H1 (cell line): ENCODE data around the gene EXOSC5. TPM values are rescaled to one million over a fixed set of nuclear protein-coding genes. Genes with fewer than 3 reads are reported as not detected.

ENCODE experiments used
- CTCF ChIA-PET: fragments of 300-600 bp; sonication (Branson Sonifier 250); formaldehyde crosslinking; loops from one replicate; lab custom pipeline; 2021; ENCODE audit not compliant: partially characterized antibody; lab: Charles Lee
- POLR2A ChIA-PET: fragments of 300-600 bp; sonication (Branson Sonifier 250); formaldehyde crosslinking; loops from one replicate; lab custom pipeline; 2021; ENCODE audit warnings: inconsistent platforms; ENCODE audit not compliant: partially characterized antibody; lab: Charles Lee
- DNase-seq, 2 experiments: peaks; one replicate each; pipeline versions ENCODE4 v3.0.0 to v3.0.0-alpha.2; 2010 to 2022; ENCODE audit warnings: low spot score in 2 of 2, low read depth in 1 of 2, mixed read lengths in 1 of 2
- FAIRE-seq: peaks from 2 replicates; lab custom pipeline; 2011; peaks lifted over from hg19 to GRCh38; lab: Jason Lieb, UNC
- H2AFZ ChIP-seq: 2 replicates; pipeline ENCODE4 v1.8.1; 2012; ENCODE audit warnings: low read length, inconsistent platforms
- H2AK5ac ChIP-seq: 2 replicates; pipeline ENCODE4 v1.6.1; 2013; ENCODE audit warnings: low read depth, low read length
- H2BK120ac ChIP-seq: replicated peaks from 2 replicates; pipeline ENCODE3; 2013; ENCODE audit warnings: low read depth, low read length, inconsistent platforms
- H2BK12ac ChIP-seq: 2 replicates; pipeline ENCODE4 v1.6.1; 2013; ENCODE audit warnings: low read depth, low read length
- H2BK15ac ChIP-seq: 2 replicates; pipeline ENCODE4 v1.6.1; 2013; ENCODE audit warnings: low read length
- H2BK20ac ChIP-seq: 2 replicates; pipeline ENCODE4 v1.6.1; 2013; ENCODE audit warnings: low read length
- H2BK5ac ChIP-seq: 2 replicates; pipeline ENCODE4 v1.6.1; 2013; ENCODE audit warnings: low read depth, low read length
- H3K14ac ChIP-seq: 2 replicates; pipeline ENCODE4 v1.6.1; 2013; ENCODE audit warnings: inconsistent platforms; ENCODE audit not compliant: insufficient read length
- H3K18ac ChIP-seq: 2 replicates; pipeline ENCODE4 v1.6.1; 2013; ENCODE audit warnings: low read length; ENCODE audit errors: extremely low read depth
- H3K23ac ChIP-seq: 2 replicates; pipeline ENCODE4 v1.6.1; 2013; ENCODE audit warnings: inconsistent platforms; ENCODE audit not compliant: insufficient read length
- H3K23me2 ChIP-seq: 2 replicates; pipeline ENCODE4 v1.6.1; 2013; ENCODE audit warnings: low read depth, low read length
- H3K27ac ChIP-seq: 2 replicates; pipeline ENCODE4 v1.6.1; 2011; ENCODE audit warnings: low read depth, low read length, inconsistent platforms
- H3K27me3 ChIP-seq, 4 experiments: replicated peaks in 1 of 4; 1 replicate in 1 of 4; 2 replicates in 3 of 4; pipeline versions ENCODE4 v1.6.1 to v1.8.1; 2011 to 2013; ENCODE audit warnings: low read length in 3 of 4, mild to moderate bottlenecking in 3 of 4, inconsistent platforms in 2 of 4, mixed read lengths in 2 of 4, moderate library complexity in 1 of 4; ENCODE audit not compliant: control insufficient read depth in 3 of 4, insufficient read depth in 3 of 4; ENCODE audit errors: extremely low read depth in 1 of 4
- H3K36me3 ChIP-seq, 4 experiments: 2 replicates each; pipeline versions ENCODE4 v1.6.1 to v1.8.1; 2011 to 2013; ENCODE audit warnings: mild to moderate bottlenecking in 4 of 4, low read length in 3 of 4, moderate library complexity in 2 of 4, control low read depth in 1 of 4, inconsistent platforms in 1 of 4; ENCODE audit not compliant: insufficient read depth in 4 of 4, control insufficient read depth in 2 of 4
- H3K4ac ChIP-seq: replicated peaks from 2 replicates; pipeline ENCODE3; 2013; ENCODE audit warnings: low read length, low read depth, mixed read lengths, inconsistent platforms; ENCODE audit not compliant: insufficient read length
- H3K4me1 ChIP-seq, 4 experiments: replicated peaks in 1 of 4; 1 replicate in 1 of 4; 2 replicates in 3 of 4; pipeline versions ENCODE4 v1.6.1 to v1.8.1; 2011 to 2013; ENCODE audit warnings: low read length in 3 of 4, inconsistent platforms in 2 of 4, mixed read lengths in 1 of 4; ENCODE audit not compliant: insufficient read depth in 4 of 4, control insufficient read depth in 3 of 4
- H3K4me2 ChIP-seq, 2 experiments: 2 replicates each; pipeline versions ENCODE4 v1.6.1 to v1.8.1; 2011 to 2013; ENCODE audit warnings: low read depth in 2 of 2, low read length in 2 of 2, control low read depth in 1 of 2, inconsistent platforms in 1 of 2, mild to moderate bottlenecking in 1 of 2; ENCODE audit not compliant: insufficient read depth in 1 of 2
- H3K4me3 ChIP-seq, 4 experiments: fragments of 200-600, 300-600 bp in 1 of 4; sonication (generic), shearing (Covaris generic), sonication (Bioruptor Twin) in 1 of 4; 2 replicates each; pipeline versions ENCODE4 v1.5.1 to v1.8.1; 2011 to 2016; ENCODE audit warnings: low read length in 4 of 4, low read depth in 3 of 4, control low read depth in 2 of 4, inconsistent platforms in 2 of 4, mild to moderate bottlenecking in 2 of 4, mixed read lengths in 1 of 4, moderate library complexity in 1 of 4; ENCODE audit not compliant: insufficient read depth in 2 of 4; ENCODE audit errors: extremely low read depth in 1 of 4
- H3K56ac ChIP-seq: replicated peaks from 2 replicates; pipeline ENCODE3; 2013; ENCODE audit warnings: low read depth, mild to moderate bottlenecking, mixed read lengths, low read length, inconsistent platforms; ENCODE audit not compliant: insufficient read length
- H3K79me1 ChIP-seq: 2 replicates; pipeline ENCODE4 v1.6.1; 2013; ENCODE audit warnings: low read depth, low read length, control low read depth
- H3K79me2 ChIP-seq, 2 experiments: 2 replicates each; pipeline versions ENCODE4 v1.6.1 to v1.8.1; 2012 to 2013; ENCODE audit warnings: low read length in 2 of 2, mild to moderate bottlenecking in 2 of 2, inconsistent platforms in 1 of 2; ENCODE audit not compliant: insufficient read depth in 2 of 2, control insufficient read depth in 1 of 2
- H3K9ac ChIP-seq, 4 experiments: replicated peaks in 1 of 4; 1 replicate in 1 of 4; 2 replicates in 3 of 4; pipeline versions ENCODE4 v1.6.1 to v1.8.1; 2011 to 2013; ENCODE audit warnings: low read depth in 3 of 4, low read length in 3 of 4, control low read depth in 2 of 4, mild to moderate bottlenecking in 2 of 4, moderate library complexity in 2 of 4, inconsistent platforms in 1 of 4; ENCODE audit errors: extremely low read depth in 1 of 4
- H3K9me3 ChIP-seq, 2 experiments: 2 replicates each; pipeline versions ENCODE4 v1.6.1 to v1.8.1; 2012 to 2013; ENCODE audit warnings: mild to moderate bottlenecking in 2 of 2, moderate library complexity in 2 of 2, control low read depth in 1 of 2, inconsistent platforms in 1 of 2, low read depth in 1 of 2, low read length in 1 of 2, mixed read lengths in 1 of 2; ENCODE audit not compliant: insufficient read depth in 2 of 2
- H4K20me1 ChIP-seq, 2 experiments: replicated peaks in 1 of 2; 2 replicates each; pipeline versions ENCODE3 to v1.8.1; 2011 to 2013; ENCODE audit warnings: inconsistent platforms in 2 of 2, low read length in 2 of 2, mild to moderate bottlenecking in 1 of 2; ENCODE audit not compliant: insufficient read depth in 2 of 2, control insufficient read depth in 1 of 2
- H4K5ac ChIP-seq: 2 replicates; pipeline ENCODE4 v1.6.1; 2013; ENCODE audit warnings: low read length, low read depth, mixed read lengths, inconsistent platforms; ENCODE audit not compliant: insufficient read length
- H4K8ac ChIP-seq: 2 replicates; pipeline ENCODE4 v1.8.0; 2013; ENCODE audit warnings: mild to moderate bottlenecking, moderate library complexity, low read length, inconsistent platforms; ENCODE audit not compliant: insufficient read depth; ENCODE audit errors: extremely low read depth
- H4K91ac ChIP-seq: replicated peaks from 2 replicates; pipeline ENCODE3; 2013; ENCODE audit warnings: low read length, mixed read lengths, inconsistent platforms; ENCODE audit not compliant: insufficient read length
- BCL11A ChIP-seq, 2 experiments: IDR thresholded peaks; one replicate each; pipeline ENCODE4 v1.6.1; 2011; ENCODE audit warnings: low read depth in 2 of 2, low read length in 2 of 2, mild to moderate bottlenecking in 2 of 2
- CBX8 ChIP-seq: fragments of 300-800, 300-1000 bp; sonication (generic); IDR thresholded peaks from 2 replicates; pipeline ENCODE4 v1.7.1; 2016; ENCODE audit warnings: low read depth, low read length, borderline replicate concordance
- CHD2 ChIP-seq: IDR thresholded peaks from 2 replicates; pipeline ENCODE4 v1.6.1; 2012; ENCODE audit warnings: low read length, improper control_type of control experiment
- HDAC6 ChIP-seq: IDR thresholded peaks from one replicate; pipeline ENCODE4 v1.7.1; 2012; ENCODE audit warnings: low read depth, mild to moderate bottlenecking, inconsistent platforms, low read length, moderate library complexity
- JUN ChIP-seq: IDR thresholded peaks from 2 replicates; pipeline ENCODE4 v1.6.1; 2011; ENCODE audit warnings: low read depth, mild to moderate bottlenecking, improper control_type of control experiment, low read length
- NANOG ChIP-seq: IDR thresholded peaks from 2 replicates; pipeline ENCODE4 v1.6.1; 2011; ENCODE audit warnings: low read length, low read depth, mild to moderate bottlenecking, inconsistent platforms; ENCODE audit not compliant: insufficient read depth, poor library complexity, severe bottlenecking
- RFX5 ChIP-seq: IDR thresholded peaks from 2 replicates; pipeline ENCODE4 v1.6.1; 2011; ENCODE audit warnings: low read depth, low read length, improper control_type of control experiment, borderline replicate concordance
- SP1 ChIP-seq: IDR thresholded peaks from 2 replicates; pipeline ENCODE4 v1.6.1; 2011; ENCODE audit warnings: low read depth, low read length
- SP2 ChIP-seq: IDR thresholded peaks from 2 replicates; pipeline ENCODE4 v1.6.1; 2012; ENCODE audit warnings: mild to moderate bottlenecking, low read length, inconsistent platforms
- ZNF274 ChIP-seq: IDR thresholded peaks from 2 replicates; pipeline ENCODE4 v1.7.0; 2012; ENCODE audit warnings: low read length, borderline replicate concordance; ENCODE audit errors: extremely low read depth
- WGBS, 2 experiments: shearing (Covaris generic) in 1 of 2; methylation state at CpG; one replicate each; pipeline versions ENCODE4 v1.1.6 to v1.1.7; 2013 to 2015; ENCODE audit warnings: low lambda C conversion rate in 2 of 2, mixed read lengths in 2 of 2, inconsistent platforms in 1 of 2, low coverage in 1 of 2, missing lambda C conversion rate in 1 of 2; ENCODE audit not compliant: insufficient replicate concordance in 2 of 2, insufficient coverage in 1 of 2, insufficient read length in 1 of 2; ENCODE audit errors: extremely low coverage in 1 of 2, missing lambda C conversion rate in 1 of 2; 5-methylcytosine and 5-hydroxymethylcytosine counted together
- polyA plus RNA-seq, 7 experiments: library from polyadenylated mRNA; depleted of rRNA in 3 of 7; stranded (reverse) in 5 of 7; unstranded in 2 of 7; fragments of >200 nt in 5 of 7; fragments of 200-250 nt in 2 of 7; gene quantifications; 1 replicate in 5 of 7; 2 replicates in 1 of 7; 4 replicates in 1 of 7; pipeline versions ENCODE4 v1.2.1 to v1.2.3, GENCODE V29; 2011 to 2013; ENCODE audit warnings: missing spikeins in 2 of 7, mixed read lengths in 2 of 7
- total RNA-seq: library from RNA; stranded (reverse); fragmentation: NEBNext Ultra II Directional; extraction: Animal tissue kit (Norgen Biotek cat#: 25700); gene quantifications from 2 replicates; pipeline ENCODE4 v1.2.1, GENCODE V29; 2021

EXOSC5 gene
- total and polyA plus RNA-seq, 2 of the 8 experiments (the other 6 are each of a cell fraction or from before 2014, with no cell fraction given), result 56.2 to 92.8 TPM

DNA sequence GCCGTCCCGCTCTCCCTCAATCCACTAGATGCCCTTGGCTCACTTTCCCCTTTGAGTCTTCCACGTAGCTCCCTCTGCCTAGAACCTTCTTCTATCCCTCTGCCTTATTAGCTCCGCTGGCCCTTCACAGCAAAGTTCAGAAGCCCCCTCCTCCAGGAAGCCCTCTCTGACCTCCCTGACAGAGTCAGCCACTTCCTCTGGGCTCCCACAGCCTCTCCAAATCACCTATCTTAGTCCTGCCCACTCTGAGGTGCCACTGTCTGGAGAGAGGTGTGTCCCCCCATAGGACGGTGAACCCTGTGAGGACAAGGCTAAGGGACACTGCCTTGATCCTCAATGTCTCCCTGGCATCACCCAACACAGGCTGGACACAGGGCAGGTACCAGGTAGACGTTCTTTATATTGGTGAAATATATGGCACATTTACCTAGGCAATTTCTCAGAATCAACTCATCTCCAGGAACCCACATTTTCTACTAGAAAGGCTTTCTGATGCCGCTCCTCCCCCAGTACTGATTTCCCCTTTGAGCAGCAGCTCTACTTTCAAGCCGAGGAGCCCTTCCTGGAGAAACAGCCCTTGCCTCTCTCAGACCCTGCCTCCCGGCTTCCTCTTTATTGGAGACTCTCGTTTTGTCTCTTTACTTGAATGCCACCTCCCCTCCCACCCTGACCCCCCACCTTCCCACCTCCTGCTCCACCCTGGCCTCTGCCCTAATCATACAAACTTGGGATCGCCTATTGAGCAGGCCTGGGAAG is 40.0 kb downstream of the EXOSC5 start:
- no peak overlapping the region for H2BK5ac ChIP-seq
- H2BK15ac ChIP-seq, result no peak overlapping the region
- H3K23ac ChIP-seq, result no peak overlapping the region
- no peak overlapping the region; the same call in 1 of the 2 replicates for H2BK20ac ChIP-seq
- H2BK12ac ChIP-seq, result no peak overlapping the region
- no peak overlapping the region for H4K8ac ChIP-seq
- POLR2A ChIA-PET, result interaction anchor here (1.0 to 1.5 kb wide), 5 partner anchors 15 to 82 kb away, joined by 3 to 4 read pairs (median 3); partner anchors contain the start of gene DMAC2
- DNase-seq (no peak), FAIRE-seq (no peak)
- peaks cover 2 to 14% (median 9%) of the 10 kb centered on the region in 4 experiments; a peak in 6 of 7 replicates for H3K27me3 ChIP-seq
- H3K9ac ChIP-seq, result no peak overlapping the region
- no peak overlapping the region for H3K14ac ChIP-seq
- CTCF ChIA-PET, result interaction anchor here (0.6 to 8.0 kb wide), 8 partner anchors 14 to 922 kb away, joined by 3 to 33 read pairs (median 3); no protein-coding TSS in a partner anchor
- no peak for TF ChIP-seq HDAC6
- no peak for TF ChIP-seq RFX5
- no peak for TF ChIP-seq ZNF274
- no peak for TF ChIP-seq JUN
- TF ChIP-seq SP1, result no peak
- no peak for TF ChIP-seq CHD2
- TF ChIP-seq NANOG, result no peak
- TF ChIP-seq SP2, result no peak
- no peak for TF ChIP-seq BCL11A (IDR thresholded peaks at IDR 0.05; ENCODE audit: low read depth in 2 of 2, low read length in 2 of 2)
- no peak for TF ChIP-seq CBX8
- WGBS, 2 experiments, result 90% methylated on average over 11 of the region's 11 CpGs; no CpG with 5 or more reads in 1 of the 2 experiments
- no peaks in the 10 kb centered on the region for H3K36me3 ChIP-seq
- no peak overlapping the region for H3K4me3 ChIP-seq
- peaks cover 0 to 7% (median 0%) of the 10 kb centered on the region in 4 experiments; a peak in 5 of 7 replicates for H3K4me1 ChIP-seq
- H3K56ac ChIP-seq, result no peak overlapping the region
- H2AFZ ChIP-seq, result no peak overlapping the region
- no peak overlapping the region for H3K4me2 ChIP-seq
- no peaks in the 10 kb centered on the region for H3K79me2 ChIP-seq
- no peaks in the 10 kb centered on the region; the same call in 1 of the 2 replicates for H3K79me1 ChIP-seq
- H3K4ac ChIP-seq, result no peak overlapping the region
- H4K5ac ChIP-seq, result no peak overlapping the region
- H4K20me1 ChIP-seq, result peaks cover 0 to 7% of the 10 kb centered on the region in 2 experiments
- H2BK120ac ChIP-seq, result no peak overlapping the region
- no peak overlapping the region for H3K18ac ChIP-seq
- no peak overlapping the region for H3K27ac ChIP-seq
- H3K23me2 ChIP-seq, result peaks cover 13% of the 10 kb centered on the region; the same call in 1 of the 2 replicates
- no peaks in the 10 kb centered on the region for H3K9me3 ChIP-seq
- H4K91ac ChIP-seq, result no peak overlapping the region
- H2AK5ac ChIP-seq, result 0 out of 2 replicates have a peak overlapping the region, but pooled peaks have one; percentile 9
